Testis (tissue), 2 donors: ENCODE data around the gene CRADD.

ENCODE experiments used
- CTCF ChIP-seq, 3 experiments: fragments of 450-650 bp in 2 of 3; fragments of 200-600 bp in 1 of 3; sonication (generic) in 1 of 3; IDR thresholded peaks; one replicate each; pipeline ENCODE4 v1.5.1; 2016 to 2019; ENCODE audit warnings: antibody characterized with exemption in 3 of 3, mild to moderate bottlenecking in 2 of 3, moderate library complexity in 1 of 3
- POLR2A ChIP-seq: fragments of 450-650 bp; IDR thresholded peaks from one replicate; pipeline ENCODE4 v1.6.1; 2017; ENCODE audit warnings: antibody characterized with exemption, mild to moderate bottlenecking, moderate library complexity

GRCh38 chr12:93839064-93839463, 161.9 kb downstream of the CRADD start:
- TF ChIP-seq CTCF (IDR thresholded peaks at IDR 0.05) (no peak), POLR2A (no peak)
